ENCODE results near the gene FAM193B.

Gene FAM193B

GRCh38 chr5:177475563-177476427, 78.6 kb downstream of the FAM193B start:
- DNase-seq (ENCODE audit: low read depth), result no peak
- no peak for TF ChIP-seq CTCF (conservative IDR thresholded peaks at IDR 0.05; ENCODE audit: control insufficient read depth, insufficient read depth, low read depth, low read length)
- no peak overlapping the region for H3K4me3 ChIP-seq (ENCODE audit: control insufficient read depth, low read depth, low read length)

- DNase-seq (ENCODE audit: low read depth), result no peak
- no peak for TF ChIP-seq CTCF (conservative IDR thresholded peaks at IDR 0.05; ENCODE audit: control insufficient read depth, insufficient read depth, low read depth, low read length)
- H3K4me3 ChIP-seq (ENCODE audit: control insufficient read depth, low read depth, low read length), result no peak overlapping the region
These were observed 79.4 kb downstream of the FAM193B start for GRCh38 chr5:177474846-177475562.

GRCh38 chr5:177474002-177474476, 80.3 kb downstream of the FAM193B start:
- no peak for DNase-seq (ENCODE audit: low read depth)
- no peak overlapping the region for H3K4me3 ChIP-seq (ENCODE audit: control insufficient read depth, low read depth, low read length)
- no peak for TF ChIP-seq CTCF (conservative IDR thresholded peaks at IDR 0.05; ENCODE audit: control insufficient read depth, insufficient read depth, low read depth, low read length)

- no peak for TF ChIP-seq CTCF (conservative IDR thresholded peaks at IDR 0.05; ENCODE audit: control insufficient read depth, insufficient read depth, low read depth, low read length)
- peak; percentile 28 for DNase-seq (ENCODE audit: low read depth)
- H3K4me3 ChIP-seq (ENCODE audit: control insufficient read depth, low read depth, low read length), result peak within 1 kb of the TSS; percentile 75
These were observed 80.8 kb downstream of the FAM193B start, which contains the start of gene DBN1 for GRCh38 chr5:177473443-177474001. DBN1 (minus strand) TSS chr5:177473634; CDS start chr5:177473521, 113 bp downstream.

- DNase-seq (ENCODE audit: low read depth), result no peak
- no peak for TF ChIP-seq CTCF (conservative IDR thresholded peaks at IDR 0.05; ENCODE audit: control insufficient read depth, insufficient read depth, low read depth, low read length)
- peak overlapping the region; percentile 75 for H3K4me3 ChIP-seq (ENCODE audit: control insufficient read depth, low read depth, low read length)
These were observed 81.6 kb downstream of the FAM193B start for GRCh38 chr5:177472460-177473442.

All from fibroblast of mammary gland (primary cell).